C4-2B (cell line): Measurements from ENCODE around the gene CDH20.

Source experiments
- CTCF ChIP-seq: fragments of 450-650 bp; conservative IDR thresholded peaks from 2 replicates; pipeline ENCODE4 v1.5.1; 2017; ENCODE audit warnings: mild to moderate bottlenecking
- ZFX ChIP-seq: fragments of 450-650 bp; IDR thresholded peaks from 2 replicates; pipeline ENCODE4 v1.6.1; 2017

GRCh38 chr18:61413396-61413795 lies 80.2 kb downstream of the CDH20 start:
- no peak for TF ChIP-seq CTCF
- TF ChIP-seq ZFX = no peak
